Suppressor macrophage treated with lipopolysaccharide for 1 hour (primary cell): ENCODE measurements around the gene MTX1.
A peak's percentile ranks its signal among the peaks of the same experiment; 100 is the strongest.
"Not testable (repeated sequence)": the region's sequence is repeated elsewhere in the genome, so short reads cannot be mapped to it uniquely, and the experiment has no call there.

Source experiments
- DNase-seq, 3 donors: peaks; one replicate each; pipeline ENCODE4 v3.0.0-alpha.2; 2020 to 2022

The MTX1 gene

DNA sequence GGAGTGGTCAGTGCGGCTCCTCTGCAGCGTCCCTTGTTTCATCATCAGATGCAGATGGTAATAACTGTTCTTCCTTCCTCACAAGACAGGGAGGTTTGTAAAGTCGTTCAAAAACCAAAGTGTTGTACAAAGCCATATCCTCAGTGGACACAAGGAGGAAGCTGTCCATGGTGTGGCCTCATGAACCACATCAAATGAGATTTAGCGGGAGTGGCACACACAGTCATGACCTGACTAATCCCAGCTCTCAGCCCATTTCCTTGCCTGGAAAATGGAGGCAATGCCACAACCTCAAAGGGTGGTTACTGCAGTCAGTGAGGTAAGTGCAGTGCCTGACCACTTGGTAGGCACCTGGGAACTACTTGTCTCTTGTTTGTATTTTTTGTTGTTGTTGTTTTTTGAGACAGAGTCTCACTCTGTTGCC, 33.4 kb downstream of the MTX1 start:
- DNase-seq, result peak; percentile 72 to 85 (median 76)

DNA sequence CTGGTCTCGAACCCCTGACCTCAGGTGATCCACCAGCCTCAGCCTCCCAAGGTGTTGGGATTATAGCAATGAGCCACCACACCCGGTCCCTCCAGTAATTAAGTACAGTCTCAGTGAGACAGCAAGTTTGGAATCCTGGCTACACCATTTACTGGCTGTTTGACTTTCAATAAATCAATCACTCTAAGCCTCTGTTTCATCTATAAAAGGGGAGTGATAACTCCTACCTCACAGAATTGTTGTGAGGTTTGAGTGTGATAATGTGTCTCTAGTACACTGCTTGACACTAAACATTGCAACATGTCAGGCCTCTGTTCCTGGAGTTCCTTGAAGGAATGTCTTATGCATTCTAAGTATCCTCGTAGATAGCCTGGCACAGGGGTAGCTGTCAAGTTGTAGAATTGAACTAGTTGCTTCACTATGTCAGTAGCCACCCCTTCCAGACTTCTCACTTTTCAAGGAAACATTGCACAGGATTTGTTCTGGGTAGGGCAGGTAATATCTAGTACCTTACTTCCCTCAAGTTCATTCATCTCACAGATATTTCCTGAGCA, 34.4 kb downstream of the MTX1 start:
- DNase-seq, result no peak

DNA sequence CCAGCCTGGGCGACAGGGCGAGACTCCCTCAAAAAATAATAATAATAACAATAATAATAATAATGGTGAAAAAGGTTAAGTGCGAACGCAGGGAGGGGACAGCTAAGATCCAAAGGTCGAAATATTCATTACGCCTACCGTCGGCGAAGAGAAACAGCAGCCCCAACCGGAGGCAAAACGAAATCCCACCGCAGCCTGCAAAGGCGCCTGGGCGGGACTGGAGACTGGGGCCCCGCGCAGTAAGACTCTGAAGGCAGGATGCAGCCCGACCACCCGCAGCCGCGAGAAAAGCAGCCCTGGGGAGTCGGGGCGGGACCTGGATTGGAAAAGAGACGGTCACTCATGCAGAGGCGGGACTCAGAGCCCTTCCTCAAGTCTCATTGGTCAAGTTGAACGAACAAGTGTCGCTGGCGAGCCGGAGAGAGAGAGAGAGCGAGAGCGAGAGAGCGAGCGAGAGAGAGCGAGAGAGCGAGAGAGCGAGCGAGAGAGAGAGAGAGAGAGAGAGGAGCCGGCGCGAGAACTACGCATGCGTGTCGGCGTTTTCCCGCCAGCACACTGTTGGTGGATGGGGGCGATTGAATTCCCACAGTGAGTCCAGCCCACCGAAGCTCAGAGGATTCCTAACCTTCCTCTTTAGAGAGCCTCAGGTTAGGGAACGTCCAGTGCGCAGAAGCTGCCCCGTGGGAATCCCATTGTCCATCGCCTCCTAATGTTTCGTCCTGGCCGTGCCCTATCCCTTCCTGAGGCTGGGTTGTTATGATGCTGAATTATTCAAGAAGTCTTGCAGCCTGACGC, 36.1 kb downstream of the MTX1 start:
- peak; percentile 94 to 97 (median 96) for DNase-seq

DNA sequence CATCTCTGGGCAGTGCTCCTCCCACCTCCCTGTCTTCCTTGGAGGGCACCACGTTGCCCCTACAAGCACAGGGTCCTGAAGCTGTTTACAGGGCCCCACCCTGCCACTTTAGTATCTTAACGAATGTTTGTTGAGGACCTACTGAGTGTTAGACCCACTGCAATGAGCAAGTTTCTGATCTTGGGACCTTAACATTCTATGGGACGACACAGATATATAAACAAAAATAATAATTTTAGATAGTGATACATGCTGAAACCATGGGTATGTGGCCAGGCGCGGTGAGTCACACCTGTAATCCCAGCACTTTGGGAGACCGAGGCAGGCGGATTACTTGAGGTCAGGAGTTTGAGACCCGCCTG, 36.6 kb downstream of the MTX1 start:
- no peak for DNase-seq

DNA sequence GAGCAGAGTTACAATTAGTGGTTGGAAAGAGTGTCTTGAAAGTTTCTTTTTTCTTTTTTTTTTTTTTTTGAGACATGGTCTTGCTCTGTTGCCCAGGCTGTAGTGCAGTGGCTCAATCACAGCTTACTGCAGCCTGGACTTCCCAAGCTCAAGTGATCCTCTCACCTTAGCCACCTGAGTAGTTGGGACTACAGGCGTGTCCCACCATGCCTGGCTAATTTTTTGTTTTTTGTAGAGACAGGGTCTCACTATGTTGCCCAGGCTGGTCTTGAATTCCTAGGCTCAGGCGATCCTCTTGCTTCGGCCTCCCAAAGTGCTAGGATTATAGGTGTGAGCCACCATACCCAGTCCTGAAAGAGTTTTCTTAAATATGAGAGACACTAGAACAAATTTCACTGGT, 38.3 kb downstream of the MTX1 start:
- not testable (repeated sequence) for DNase-seq

DNA sequence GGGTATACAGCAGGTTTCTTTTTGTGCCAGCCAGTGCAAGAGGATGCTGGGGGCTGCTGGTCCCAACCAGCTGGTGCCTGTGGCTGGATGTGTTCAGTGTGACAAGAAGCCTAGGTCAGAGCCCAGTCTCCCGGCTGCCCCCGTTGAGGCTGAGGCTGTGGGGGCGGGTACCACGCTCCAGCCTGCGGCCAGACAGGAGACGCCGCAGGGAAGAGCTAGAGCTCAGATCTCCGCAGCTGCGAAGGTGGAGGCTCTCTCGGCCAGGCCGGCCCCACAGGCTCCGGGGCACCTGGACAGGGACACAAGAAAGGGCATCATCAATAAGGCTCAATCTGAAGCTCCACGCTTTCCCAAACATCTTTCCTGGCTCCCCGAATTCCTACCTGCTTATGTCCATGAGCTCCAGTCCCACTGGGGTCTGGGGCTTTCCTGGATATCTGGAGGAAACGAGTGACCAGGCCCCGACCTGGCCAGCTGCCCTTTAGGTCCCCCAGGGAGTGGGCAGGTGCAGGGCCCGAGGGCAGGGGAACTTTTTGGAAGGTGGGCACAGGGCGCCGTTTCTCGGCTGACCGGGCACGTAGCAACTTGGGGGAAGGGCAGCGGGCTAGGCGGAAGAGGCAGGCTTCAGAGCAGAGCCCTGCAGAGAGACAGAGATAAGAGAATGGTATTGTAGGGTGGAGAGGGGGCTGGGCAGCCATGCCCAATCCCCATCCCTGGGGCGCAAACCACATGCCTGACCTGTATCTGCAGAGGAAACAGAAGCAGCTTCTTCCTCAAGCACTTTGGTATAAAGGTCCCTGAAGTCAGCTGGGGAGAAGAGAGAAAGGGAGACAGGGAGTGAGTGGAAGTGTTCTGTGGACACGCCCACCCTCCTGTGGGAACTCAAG, 39.4 kb downstream of the MTX1 start:
- DNase-seq, result no peak

DNA sequence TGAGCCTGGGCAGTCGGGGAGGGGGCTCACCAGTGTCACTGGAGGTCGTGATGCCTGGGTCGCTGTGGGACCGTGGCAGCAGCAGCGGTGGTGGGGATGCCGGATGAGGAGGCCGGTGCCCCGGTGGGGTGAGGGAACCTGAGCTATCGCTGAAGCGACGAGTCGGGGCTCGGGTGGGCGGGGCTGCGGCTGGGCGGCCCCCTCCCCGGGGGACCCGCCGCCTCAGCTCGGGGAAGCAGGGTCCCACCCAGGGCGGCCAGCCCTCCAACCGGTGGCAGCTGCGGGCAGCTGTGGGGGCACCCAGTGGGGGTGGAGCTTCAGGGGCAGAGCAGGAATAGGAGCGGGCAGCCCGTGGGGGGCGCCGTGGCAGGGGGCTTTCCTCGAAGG, 41.7 kb downstream of the MTX1 start:
- no peak for DNase-seq

DNA sequence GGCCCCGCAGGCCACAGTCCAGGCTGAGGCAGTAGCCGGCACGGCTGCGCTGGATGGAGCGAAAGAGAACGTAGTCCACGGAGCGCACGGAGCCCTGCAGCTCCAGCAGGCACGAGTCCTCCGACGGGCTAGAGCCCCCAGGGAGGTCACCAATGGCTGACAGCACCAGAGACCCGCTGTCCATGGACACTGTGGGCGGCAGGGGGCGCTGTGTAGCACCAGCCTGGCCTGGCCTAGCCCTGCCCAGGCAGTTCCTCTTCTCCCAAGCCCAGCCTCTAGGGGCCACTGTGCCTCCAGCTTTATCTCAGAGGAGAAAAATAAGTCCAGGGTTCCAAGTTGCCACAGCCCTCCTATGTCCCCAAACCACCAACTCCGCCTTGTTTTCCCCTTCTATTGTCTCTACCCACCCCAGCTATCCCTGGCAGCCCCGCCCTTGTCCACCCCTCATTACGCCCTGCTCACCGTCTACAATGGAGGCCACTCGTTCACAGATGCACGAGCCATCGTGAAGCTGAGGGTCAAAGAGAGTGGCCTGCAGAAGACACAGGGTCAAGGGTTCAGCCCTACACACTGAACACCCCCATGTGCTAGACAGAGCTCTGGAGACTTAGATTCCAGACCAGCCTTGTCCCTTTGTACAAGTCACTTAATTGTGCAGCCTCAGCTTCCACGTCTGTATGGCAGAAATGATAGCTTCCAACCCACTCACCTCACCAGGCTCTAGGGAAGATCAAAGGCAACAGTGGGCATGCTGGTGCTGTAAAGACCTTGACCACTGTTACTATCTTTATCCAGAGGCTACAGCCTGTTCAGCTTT, 42.3 kb downstream of the MTX1 start:
- DNase-seq, result peak; percentile 95 to 98 (median 97)

DNA sequence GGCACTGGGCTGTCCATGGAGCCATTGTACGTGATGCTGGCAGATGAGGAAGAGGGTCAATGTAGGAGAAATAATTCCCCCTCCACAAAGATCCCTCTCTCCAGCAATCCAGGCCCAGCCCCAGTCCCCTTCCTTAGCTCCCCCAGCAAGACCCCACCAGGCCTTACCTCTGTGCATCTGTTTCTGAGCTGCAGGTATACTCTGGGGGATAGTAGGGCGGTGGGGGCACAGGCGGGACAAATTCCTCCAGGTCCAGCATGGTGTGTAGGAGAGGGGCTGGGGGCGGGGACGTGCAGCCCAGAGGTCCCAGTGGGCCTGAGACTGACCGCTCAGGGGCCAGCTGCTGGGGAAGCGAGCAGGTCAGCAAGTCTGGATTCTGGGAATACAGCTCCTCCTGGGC, 43.1 kb downstream of the MTX1 start:
- no peak for DNase-seq

DNA sequence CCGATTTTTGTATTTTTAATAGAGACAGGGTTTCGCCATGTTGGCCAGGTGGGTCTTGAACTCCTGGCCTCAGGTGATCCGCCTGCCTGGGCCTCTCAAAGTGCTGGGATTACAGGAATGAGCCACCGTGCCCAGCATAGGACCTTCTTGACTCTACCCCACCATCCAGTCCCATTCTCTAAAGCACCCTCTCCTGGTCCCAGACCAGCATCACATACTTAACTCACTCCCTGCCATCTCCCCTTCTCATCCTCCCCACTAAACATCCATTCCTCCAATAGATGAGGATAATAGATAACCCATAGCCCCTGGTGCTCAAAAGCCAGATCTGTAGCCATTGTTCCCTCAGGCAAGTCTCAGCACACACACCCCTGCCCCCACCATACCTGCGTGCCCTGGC, 44.7 kb downstream of the MTX1 start:
- no peak for DNase-seq

DNA sequence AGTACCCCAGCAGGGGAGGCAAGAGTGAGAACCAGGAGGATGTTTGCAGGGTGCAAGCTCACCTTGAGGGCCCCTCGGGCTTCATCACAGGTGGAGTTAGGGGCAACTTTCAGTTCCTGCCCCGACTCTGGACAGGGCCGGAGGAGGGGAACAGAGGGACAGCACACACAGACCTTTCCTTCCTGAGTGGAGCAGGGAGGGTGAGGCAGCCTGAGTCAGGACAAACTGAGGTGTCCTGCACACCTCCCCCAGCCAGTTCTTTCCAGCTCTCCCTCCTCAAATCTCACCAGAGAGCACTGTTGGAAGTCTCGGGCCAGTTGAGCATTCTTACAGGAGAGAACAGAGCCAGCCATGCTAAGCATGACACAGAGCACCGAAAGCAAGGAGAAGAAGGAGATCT, 45.3 kb downstream of the MTX1 start:
- DNase-seq, result no peak

DNA sequence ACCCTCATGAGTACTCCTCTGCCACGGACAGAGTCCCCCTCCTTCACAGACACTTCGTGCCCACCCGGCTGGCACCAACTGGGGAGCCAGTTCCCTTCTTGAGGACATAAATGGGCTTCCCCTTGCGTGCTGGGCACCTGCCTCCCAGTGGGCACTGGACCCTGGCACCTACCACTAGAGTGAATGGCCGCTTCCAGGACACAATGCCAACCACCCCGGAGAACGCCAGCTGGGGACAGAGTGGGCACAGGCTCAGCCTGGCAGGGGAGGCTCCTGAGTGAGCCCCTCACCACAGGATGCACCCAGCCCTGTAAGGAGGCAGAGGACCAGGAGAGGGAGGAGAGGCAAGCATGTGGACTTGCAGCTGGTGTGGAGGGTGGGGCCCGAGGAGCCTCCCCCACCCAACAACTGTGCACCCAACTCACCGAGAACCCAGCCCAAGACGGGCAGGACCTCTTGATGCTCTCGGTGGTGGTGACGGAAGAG, 45.8 kb downstream of the MTX1 start:
- no peak for DNase-seq

DNA sequence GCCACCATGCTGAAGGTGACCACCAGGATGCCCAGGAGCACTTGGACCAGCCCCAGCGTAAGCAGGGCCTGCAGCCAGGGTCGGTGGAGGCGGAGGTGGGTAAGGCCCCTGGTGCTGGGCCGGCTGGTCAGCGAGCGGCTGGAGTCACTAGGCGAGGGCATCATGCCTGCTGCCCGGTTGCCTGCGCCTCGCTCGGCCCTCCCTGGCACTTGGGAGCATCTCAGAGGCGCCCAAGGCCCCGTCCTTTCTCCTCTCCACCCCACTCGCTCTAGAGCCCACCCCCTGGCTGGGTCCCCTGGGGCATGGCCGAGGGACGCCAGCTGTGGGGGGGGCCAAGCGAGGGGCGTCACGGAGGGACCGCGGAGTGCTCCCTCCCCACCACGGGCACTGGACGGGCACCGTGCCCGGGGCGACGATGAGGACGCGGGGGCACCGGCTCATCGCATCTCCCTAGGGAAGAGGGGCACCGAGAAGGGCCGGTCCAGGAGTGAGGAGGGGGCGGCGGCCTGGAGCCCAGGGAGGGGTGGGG, 46.3 kb downstream of the MTX1 start:
- no peak for DNase-seq

DNA sequence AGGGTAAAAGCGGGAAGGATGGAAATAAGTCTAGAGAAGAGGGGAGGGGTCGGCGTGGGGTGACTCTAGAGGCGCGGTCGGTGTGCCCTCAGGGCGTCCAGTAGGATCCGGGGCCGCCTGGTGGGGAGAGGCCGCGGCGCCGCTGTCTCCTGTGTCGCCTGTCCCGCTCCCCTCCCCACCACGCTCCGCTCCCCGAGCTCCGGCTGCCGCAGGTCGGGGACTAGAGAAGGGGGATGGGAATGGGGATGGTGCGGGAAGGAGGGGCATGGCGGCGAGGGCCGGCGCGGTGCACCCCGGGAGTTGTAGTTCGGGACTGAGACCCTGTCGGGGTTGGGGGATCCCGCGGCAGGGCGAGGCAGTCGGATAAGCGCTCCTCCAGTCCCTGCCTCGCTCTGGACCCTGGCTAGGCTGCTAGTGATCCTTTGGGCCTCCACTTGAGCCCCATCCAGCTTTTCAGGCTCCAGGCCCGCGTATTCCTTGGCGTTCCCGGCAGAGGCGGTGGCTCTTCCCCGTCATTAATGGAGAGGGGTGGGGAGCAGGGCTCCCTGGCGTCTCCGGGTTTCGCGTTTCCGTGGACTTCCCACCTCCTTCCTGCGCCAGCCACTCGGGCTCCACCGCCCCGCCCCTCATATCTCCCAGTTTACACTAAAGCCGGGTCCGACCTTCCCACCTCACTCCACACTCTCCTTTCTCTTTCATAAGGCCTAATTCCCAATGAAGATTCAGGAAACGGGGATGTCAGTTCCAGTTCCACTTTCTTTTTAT, 46.9 kb downstream of the MTX1 start, which contains the start of gene ENTREP3:
Gene ENTREP3 (minus strand): TSS at position 241 of the 765 bp plus-strand sequence. CDS start 606 bp downstream, outside the sequence.
- peak; percentile 79 to 91 (median 81) for DNase-seq

DNA sequence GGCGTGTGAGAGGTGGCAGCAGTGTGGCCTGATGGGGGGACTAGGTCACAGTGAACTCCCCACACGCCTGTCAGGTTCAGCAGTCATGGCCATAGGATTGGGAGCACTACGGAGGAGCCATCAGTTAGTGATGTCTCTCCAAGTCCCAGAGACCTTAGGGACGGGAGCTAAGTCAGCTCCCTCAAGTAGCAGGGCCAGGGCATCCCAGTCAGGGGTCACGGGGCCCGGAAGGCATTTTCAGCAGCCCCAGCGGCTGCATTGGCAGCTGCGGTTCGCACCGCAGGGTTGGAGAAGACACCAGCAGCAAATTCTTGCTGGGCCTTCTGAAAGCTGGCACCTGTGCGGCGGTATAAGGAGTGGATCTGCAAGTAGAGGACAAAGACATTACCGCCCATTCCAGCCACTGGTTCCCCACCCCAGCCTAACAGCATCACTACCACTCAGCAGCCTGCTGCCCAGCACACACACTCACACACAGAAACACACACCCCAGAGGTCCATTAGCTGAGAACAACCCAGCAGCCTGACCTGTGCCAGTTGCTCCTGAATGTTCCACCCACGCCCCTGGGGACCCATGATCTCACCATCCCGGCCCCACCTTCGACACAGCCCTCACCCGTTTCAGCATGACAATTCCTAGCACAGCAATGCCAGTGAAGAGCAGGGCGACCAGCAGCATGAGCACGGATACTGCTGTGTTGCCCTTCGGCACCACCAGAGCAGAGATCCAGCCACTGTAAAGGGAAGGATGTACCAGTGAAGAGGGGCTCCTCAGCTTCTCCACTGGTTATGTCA, 47.8 kb downstream of the MTX1 start:
- no peak for DNase-seq

DNA sequence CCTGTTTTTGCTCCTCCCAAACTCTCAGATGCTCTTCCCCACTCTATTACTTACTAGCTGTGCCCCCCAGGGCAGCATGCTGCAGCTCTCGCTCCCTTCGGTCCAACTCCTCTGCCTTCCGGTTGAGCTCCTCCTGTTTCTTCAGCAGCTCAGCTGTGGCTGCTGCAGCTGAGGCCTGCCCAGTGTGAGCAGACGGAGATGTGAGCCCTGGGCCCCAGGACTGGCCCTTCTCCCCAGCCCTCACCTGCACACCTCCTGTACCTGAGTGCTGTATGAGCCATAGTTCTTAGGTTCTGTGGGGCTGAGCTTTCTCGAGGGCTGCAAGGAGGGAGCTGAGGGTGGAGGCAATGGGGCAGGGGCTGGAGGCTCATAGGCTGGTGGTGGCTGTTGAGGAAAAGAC, 51.8 kb downstream of the MTX1 start:
- no peak for DNase-seq

DNA sequence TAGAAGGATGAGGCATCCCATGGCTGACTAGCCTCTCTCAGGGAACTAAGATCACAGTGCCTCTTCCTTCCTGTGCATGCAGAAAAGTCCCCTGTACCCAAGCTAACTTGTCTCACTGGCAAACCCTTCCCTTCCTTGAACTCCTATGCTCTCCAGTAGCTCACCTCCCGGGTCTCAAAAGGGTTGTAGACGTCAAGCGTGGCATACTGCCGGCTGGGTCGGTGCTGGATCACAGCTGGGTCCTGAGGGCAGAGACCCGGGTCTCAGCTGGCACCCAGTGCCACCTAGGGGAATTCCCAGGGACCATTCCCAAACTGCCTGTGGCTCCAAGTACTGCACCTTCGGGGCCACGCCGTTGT, 53.0 kb downstream of the MTX1 start:
- DNase-seq, result peak; percentile 42 to 56 (median 46)

DNA sequence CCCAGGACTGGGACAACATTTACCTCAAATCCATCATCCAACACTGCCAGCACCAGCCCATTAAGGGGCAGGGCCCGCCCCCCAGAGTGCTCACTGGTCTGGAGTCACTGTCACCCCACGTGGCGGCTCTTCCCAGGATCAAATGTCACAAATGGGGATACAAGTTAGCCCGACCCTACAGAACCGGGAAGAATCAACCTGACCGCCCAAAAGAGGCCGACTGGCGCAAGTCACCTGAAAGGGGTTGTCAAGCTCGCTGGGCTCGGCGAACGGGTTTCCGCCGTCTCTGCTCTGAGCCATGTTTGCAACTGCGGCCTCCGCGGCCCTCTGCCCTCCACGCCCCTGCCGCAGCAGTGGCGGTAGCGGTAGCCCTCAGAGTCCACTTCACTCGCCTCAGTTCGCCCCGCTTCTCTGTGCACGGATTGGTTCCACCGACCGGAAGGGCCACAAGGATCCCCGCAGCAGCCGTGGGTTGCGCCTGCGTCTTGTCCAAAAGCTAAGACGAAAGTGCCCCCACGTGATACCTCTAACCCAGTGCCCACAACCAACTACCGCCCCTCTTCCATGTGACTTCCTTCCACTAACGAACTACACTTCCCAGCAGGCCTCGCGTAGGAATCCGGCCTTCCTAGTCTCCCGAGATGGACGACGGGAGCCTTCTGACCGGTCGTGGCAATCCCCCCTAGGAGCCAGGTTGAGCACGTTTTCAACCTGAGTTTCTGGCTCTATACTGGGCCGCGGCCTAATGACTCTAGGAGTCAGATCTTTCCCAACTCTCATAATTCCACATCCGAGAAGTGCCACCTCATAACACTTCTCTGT, 53.6 kb downstream of the MTX1 start, which contains the start of gene SCAMP3:
Gene SCAMP3 (minus strand): TSS at position 509 of the 822 bp plus-strand sequence. CDS start 209 bp downstream, at position 300.
- DNase-seq, result peak; percentile 98 to 99 (median 99)

DNA sequence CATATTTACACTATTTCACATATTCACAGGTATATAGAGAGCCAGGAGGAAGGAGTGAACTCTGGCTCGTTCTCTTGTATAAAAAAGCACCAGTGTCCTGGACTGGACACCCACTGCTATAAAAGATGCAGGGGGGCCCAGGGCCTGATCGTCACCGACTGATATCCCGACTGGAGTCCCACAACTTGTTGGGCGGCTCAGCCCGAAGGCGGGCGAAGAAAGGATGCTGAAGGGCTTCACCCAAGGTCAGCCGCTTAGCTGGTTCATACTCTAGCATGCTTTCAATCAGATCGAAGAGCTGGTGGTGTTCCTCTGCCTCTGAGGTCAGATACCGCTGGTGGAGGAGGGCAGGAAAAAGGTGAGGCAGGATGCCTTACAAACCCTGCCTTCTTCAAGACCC, 54.6 kb downstream of the MTX1 start:
- no peak for DNase-seq
